ENCODE results near the gene ADAMTS16.

The ADAMTS16 gene, protein sequence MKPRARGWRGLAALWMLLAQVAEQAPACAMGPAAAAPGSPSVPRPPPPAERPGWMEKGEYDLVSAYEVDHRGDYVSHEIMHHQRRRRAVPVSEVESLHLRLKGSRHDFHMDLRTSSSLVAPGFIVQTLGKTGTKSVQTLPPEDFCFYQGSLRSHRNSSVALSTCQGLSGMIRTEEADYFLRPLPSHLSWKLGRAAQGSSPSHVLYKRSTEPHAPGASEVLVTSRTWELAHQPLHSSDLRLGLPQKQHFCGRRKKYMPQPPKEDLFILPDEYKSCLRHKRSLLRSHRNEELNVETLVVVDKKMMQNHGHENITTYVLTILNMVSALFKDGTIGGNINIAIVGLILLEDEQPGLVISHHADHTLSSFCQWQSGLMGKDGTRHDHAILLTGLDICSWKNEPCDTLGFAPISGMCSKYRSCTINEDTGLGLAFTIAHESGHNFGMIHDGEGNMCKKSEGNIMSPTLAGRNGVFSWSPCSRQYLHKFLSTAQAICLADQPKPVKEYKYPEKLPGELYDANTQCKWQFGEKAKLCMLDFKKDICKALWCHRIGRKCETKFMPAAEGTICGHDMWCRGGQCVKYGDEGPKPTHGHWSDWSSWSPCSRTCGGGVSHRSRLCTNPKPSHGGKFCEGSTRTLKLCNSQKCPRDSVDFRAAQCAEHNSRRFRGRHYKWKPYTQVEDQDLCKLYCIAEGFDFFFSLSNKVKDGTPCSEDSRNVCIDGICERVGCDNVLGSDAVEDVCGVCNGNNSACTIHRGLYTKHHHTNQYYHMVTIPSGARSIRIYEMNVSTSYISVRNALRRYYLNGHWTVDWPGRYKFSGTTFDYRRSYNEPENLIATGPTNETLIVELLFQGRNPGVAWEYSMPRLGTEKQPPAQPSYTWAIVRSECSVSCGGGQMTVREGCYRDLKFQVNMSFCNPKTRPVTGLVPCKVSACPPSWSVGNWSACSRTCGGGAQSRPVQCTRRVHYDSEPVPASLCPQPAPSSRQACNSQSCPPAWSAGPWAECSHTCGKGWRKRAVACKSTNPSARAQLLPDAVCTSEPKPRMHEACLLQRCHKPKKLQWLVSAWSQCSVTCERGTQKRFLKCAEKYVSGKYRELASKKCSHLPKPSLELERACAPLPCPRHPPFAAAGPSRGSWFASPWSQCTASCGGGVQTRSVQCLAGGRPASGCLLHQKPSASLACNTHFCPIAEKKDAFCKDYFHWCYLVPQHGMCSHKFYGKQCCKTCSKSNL

DNA sequence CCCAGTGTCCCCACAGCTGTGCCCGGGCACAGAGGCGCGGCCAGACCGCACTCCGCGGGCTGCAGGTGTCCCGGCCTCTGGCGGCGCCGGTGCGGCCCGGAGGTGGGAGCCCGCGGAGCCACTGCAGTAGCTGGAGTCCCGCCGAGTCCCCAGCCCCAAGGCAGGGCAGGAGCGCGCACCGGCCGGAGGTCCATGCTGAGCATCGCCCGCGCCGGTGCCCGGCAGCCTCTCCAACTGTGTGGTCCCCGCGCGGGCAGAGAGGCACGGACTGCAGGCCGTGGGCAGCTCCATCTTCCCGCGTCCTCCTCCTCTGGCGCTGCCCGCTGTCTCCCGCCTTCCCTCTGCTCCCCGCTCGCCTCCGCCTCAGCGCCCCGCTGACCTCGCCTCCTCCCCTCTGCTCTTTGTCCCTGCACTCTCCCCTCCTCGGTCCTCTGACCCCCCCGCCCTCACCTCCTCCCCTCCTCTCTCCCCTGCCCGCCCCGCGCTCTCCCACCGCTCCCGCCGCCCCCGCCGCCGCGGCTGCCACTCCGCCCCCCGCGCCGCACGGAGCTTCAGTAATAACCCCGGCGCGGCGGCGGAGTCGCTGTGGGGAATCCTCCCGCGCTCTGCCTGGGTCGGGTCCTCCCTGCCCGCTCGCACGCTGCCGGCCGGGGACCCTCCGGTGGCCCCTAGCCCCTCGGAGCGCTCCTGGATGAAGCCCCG is at the start of gene ADAMTS16:
ADAMTS16 (plus strand) TSS at position 554 of the 702 bp plus-strand sequence; CDS start at position 692, 138 bp downstream.
- H3K27ac ChIP-seq, result no peak within 1 kb of the TSS
- no peak within 1 kb of the TSS for H2AFZ ChIP-seq (ENCODE audit: low read depth)
- no peak for TF ChIP-seq CTCF (conservative IDR thresholded peaks at IDR 0.05; ENCODE audit: low read depth, low read length)
- H3K4me3 ChIP-seq (IDR thresholded peaks at IDR 0.05; ENCODE audit: insufficient read depth, low read depth, low read length), result no peak within 1 kb of the TSS
- H4K20me1 ChIP-seq (ENCODE audit: insufficient read depth), result no peaks in the 10 kb centered on the region
- H3K9ac ChIP-seq, result no peak within 1 kb of the TSS
- no peaks in the 10 kb centered on the region for H3K27me3 ChIP-seq (ENCODE audit: insufficient read depth, low read depth)
- no peaks in the 10 kb centered on the region for H3K36me3 ChIP-seq (ENCODE audit: insufficient read depth)
- no peak within 1 kb of the TSS for H3K4me2 ChIP-seq
- no peaks in the 10 kb centered on the region for H3K79me2 ChIP-seq (ENCODE audit: insufficient read depth, low read depth)
- no peaks in the 10 kb centered on the region for H3K4me1 ChIP-seq (ENCODE audit: low read depth, poor library complexity, severe bottlenecking)

DNA sequence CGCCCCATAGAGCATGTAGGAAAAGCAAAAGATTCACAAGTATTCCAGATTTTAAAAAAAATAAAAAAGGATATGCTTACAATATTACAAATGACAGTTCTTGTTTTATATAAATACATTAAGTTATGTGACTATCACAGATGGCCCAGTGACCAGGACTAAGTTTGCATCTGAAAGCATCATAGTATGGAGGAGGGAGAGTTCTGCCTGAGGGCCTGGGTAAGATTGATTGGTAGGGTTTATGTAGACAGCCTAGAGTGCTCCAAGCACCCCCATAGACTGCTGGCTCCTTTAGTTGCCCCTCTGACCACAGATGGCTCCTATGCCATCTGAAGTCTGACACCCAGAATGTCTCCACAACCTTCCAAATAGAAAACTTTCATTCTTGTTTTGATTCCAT is 48.0 kb upstream of the ADAMTS16 start:
- H3K27ac ChIP-seq, result no peak overlapping the region
- H3K9ac ChIP-seq, result no peak overlapping the region
- TF ChIP-seq CTCF (conservative IDR thresholded peaks at IDR 0.05; ENCODE audit: low read depth, low read length), result no peak
- no peaks in the 10 kb centered on the region for H4K20me1 ChIP-seq (ENCODE audit: insufficient read depth)
- no peaks in the 10 kb centered on the region for H3K27me3 ChIP-seq (ENCODE audit: insufficient read depth, low read depth)
- H3K4me3 ChIP-seq (IDR thresholded peaks at IDR 0.05; ENCODE audit: insufficient read depth, low read depth, low read length), result no peak overlapping the region
- no peak overlapping the region for H3K4me2 ChIP-seq
- no peaks in the 10 kb centered on the region for H3K79me2 ChIP-seq (ENCODE audit: insufficient read depth, low read depth)
- H2AFZ ChIP-seq (ENCODE audit: low read depth), result no peak overlapping the region
- H3K36me3 ChIP-seq (ENCODE audit: insufficient read depth), result no peaks in the 10 kb centered on the region
- H3K4me1 ChIP-seq (ENCODE audit: low read depth, poor library complexity, severe bottlenecking), result no peaks in the 10 kb centered on the region

DNA sequence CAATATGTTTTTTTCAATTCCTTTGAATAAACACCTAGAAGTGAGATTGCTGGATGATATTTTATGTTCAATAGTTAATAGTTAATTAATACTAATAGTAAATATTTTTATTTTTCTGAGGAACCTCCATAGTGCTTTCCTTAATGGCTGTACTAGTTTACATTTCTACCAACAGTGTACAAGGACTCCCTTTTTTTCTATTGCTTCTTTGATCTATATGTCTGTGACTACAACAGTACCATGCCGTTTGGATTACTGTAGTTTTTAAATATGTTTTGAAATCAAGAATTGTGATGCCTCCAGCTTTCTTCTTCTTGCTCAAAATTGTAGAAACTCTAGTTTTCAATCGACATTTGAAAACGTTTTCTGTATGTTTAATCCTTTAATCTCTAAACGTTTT is 39.5 kb upstream of the ADAMTS16 start:
- Histone ChIP-seq H3K9ac (no peak overlapping the region), H3K27ac (no peak overlapping the region), H4K20me1 (ENCODE audit: insufficient read depth) (no peaks in the 10 kb centered on the region), H2AFZ (ENCODE audit: low read depth) (no peak overlapping the region), H3K4me2 (no peak overlapping the region), H3K4me1 (ENCODE audit: low read depth, poor library complexity, severe bottlenecking) (no peaks in the 10 kb centered on the region), H3K79me2 (ENCODE audit: insufficient read depth, low read depth) (no peaks in the 10 kb centered on the region), H3K4me3 (IDR thresholded peaks at IDR 0.05; ENCODE audit: insufficient read depth, low read depth, low read length) (no peak overlapping the region), H3K27me3 (ENCODE audit: insufficient read depth, low read depth) (no peaks in the 10 kb centered on the region), H3K36me3 (ENCODE audit: insufficient read depth) (no peaks in the 10 kb centered on the region)
- TF ChIP-seq CTCF (conservative IDR thresholded peaks at IDR 0.05; ENCODE audit: low read depth, low read length), result no peak

GRCh38 chr5:5101676-5102075 is 38.5 kb upstream of the ADAMTS16 start:
- TF ChIP-seq CTCF (conservative IDR thresholded peaks at IDR 0.05; ENCODE audit: low read depth, low read length), result no peak

More at GRCh38 chr5:5101676-5102075, 38.5 kb upstream of the ADAMTS16 start:
- no peaks in the 10 kb centered on the region for H3K27me3 ChIP-seq (ENCODE audit: insufficient read depth, low read depth)
- H4K20me1 ChIP-seq (ENCODE audit: insufficient read depth), result no peaks in the 10 kb centered on the region; the same call in 1 of the 2 replicates
- H3K4me2 ChIP-seq, result no peak overlapping the region
- H3K27ac ChIP-seq, result no peak overlapping the region
- H2AFZ ChIP-seq (ENCODE audit: low read depth), result no peak overlapping the region
- no peaks in the 10 kb centered on the region for H3K36me3 ChIP-seq (ENCODE audit: insufficient read depth)
- no peak overlapping the region for H3K4me3 ChIP-seq (IDR thresholded peaks at IDR 0.05; ENCODE audit: insufficient read depth, low read depth, low read length)
- no peaks in the 10 kb centered on the region for H3K79me2 ChIP-seq (ENCODE audit: insufficient read depth, low read depth)
- no peak overlapping the region for H3K9ac ChIP-seq
- no peaks in the 10 kb centered on the region for H3K4me1 ChIP-seq (ENCODE audit: low read depth, poor library complexity, severe bottlenecking)

Data from KMS-11 (cell line).